VCaP (cell line): ENCODE measurements around the gene AMH.
A peak's percentile ranks its signal among the peaks of the same experiment; 100 is the strongest.

Experiments used
- H3K27ac ChIP-seq: fragments of 450-650 bp; 2 replicates; pipeline ENCODE4 v1.5.1; 2017
- CTCF ChIP-seq: fragments of 450-650 bp; conservative IDR thresholded peaks from 2 replicates; pipeline ENCODE4 v1.5.1; 2017; ENCODE audit warnings: mild to moderate bottlenecking, moderate library complexity

AMH gene

GRCh38 chr19:2254064-2254872 lies 5.1 kb downstream of the AMH start:
- no peak overlapping the region for H3K27ac ChIP-seq
- TF ChIP-seq CTCF = no peak

GRCh38 chr19:2255112-2255845 lies 6.2 kb downstream of the AMH start:
- no peak for TF ChIP-seq CTCF
- H3K27ac ChIP-seq = no peak overlapping the region

- TF ChIP-seq CTCF = no peak
- H3K27ac ChIP-seq = no peak within 1 kb of the TSS
These were observed 7.0 kb downstream of the AMH start, which contains the start of gene JSRP1 for GRCh38 chr19:2255982-2256685. TSS of gene JSRP1 (minus strand) at chr19:2256417. CDS start at chr19:2255314, 1,103 bp downstream.

- TF ChIP-seq CTCF = no peak
- H3K27ac ChIP-seq = no peak overlapping the region
These were observed 10.2 kb downstream of the AMH start for GRCh38 chr19:2259336-2259735.

- TF ChIP-seq CTCF = no peak
- no peak overlapping the region for H3K27ac ChIP-seq
These were observed 11.2 kb downstream of the AMH start for GRCh38 chr19:2260341-2260805.

- peak; percentile 62 for TF ChIP-seq CTCF
- no peak overlapping the region for H3K27ac ChIP-seq
These were observed 12.5 kb downstream of the AMH start for GRCh38 chr19:2261438-2262172.
